ENCODE measurements around the gene TH.
"Not testable (repeated sequence)": the region's sequence is repeated elsewhere in the genome, so short reads cannot be mapped to it uniquely, and the experiment has no call there.

The TH gene

DNA sequence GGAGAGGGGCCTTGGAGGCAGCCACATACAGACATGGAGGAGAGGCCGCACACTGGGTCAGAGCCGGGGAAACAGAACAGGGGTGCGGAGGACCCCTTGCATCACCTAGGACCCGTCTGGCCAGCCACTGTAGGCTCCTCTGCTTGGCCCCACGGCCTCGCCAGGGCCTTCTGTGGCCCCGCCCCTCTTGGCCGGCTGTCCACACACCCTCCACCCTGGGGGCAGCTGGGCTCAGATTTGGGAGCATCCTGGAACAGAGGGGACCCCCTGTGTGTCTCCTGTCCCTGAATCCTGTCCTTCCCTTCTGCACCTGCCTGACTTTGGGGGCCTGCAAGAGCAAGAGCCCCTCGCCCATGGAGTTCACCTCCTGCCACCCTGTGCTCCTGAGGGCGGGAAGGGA, 7.9 kb upstream of the TH start:
- H3K4me3 ChIP-seq (ENCODE audit: insufficient read length, low read depth), result no peak overlapping the region
- DNase-seq (ENCODE audit: low read depth, low spot score), result no peak
- TF ChIP-seq YY1 (IDR thresholded peaks at IDR 0.05; ENCODE audit: insufficient read depth, insufficient read length), result no peak
- TF ChIP-seq SUZ12 (IDR thresholded peaks at IDR 0.05; ENCODE audit: extremely low read depth, insufficient read depth, insufficient read length), result no peak
- TF ChIP-seq ZNF274 (IDR thresholded peaks at IDR 0.05; ENCODE audit: low read depth, low read length), result no peak
- H3K9me3 ChIP-seq (ENCODE audit: insufficient read depth, low read length), result no peaks in the 10 kb centered on the region
- no peaks in the 10 kb centered on the region for H3K36me3 ChIP-seq (ENCODE audit: insufficient read depth, insufficient read length, low read length)
- peaks cover 23% of the 10 kb centered on the region for H3K4me1 ChIP-seq (ENCODE audit: insufficient read depth, insufficient read length)
- H3K27me3 ChIP-seq (ENCODE audit: insufficient read depth, insufficient read length), result no peaks in the 10 kb centered on the region
- no peak overlapping the region for H3K9ac ChIP-seq (ENCODE audit: insufficient read length, low read depth)

DNA sequence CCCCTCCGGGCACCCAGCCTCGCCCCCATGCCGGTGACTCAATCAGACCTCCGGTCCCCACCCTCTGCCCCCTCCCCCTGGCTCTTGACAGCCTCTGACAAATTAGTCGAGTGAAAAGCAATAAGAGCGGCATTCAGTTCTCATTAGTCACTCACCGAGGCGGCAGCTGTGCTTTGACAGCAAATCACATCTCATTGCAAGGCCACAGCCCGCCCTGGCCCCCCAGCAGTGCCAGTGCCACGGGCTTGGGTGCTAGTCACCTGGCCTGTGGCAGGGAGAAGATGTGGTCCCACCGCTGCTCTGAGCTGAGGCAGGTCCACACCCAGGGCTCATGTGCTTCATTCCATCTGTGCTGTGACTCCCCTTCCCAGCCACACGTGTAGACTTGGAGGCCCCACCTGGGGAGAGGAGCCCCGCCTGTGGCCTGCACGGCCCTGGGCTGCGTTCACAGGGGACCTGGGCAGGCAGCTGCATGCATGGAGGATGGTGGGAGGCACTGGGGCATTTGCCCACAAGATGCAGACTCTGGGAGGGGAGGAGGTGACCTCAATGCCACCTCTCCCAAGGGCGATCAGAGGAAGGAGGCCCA, 7.4 kb upstream of the TH start:
- H3K4me3 ChIP-seq (ENCODE audit: insufficient read length, low read depth), result no peak overlapping the region
- no peak for DNase-seq (ENCODE audit: low read depth, low spot score)
- peaks cover 23% of the 10 kb centered on the region for H3K4me1 ChIP-seq (ENCODE audit: insufficient read depth, insufficient read length)
- peak overlapping the region; percentile 36 for H3K9ac ChIP-seq (ENCODE audit: insufficient read length, low read depth)
- no peaks in the 10 kb centered on the region for H3K36me3 ChIP-seq (ENCODE audit: insufficient read depth, insufficient read length, low read length)
- TF ChIP-seq YY1 (IDR thresholded peaks at IDR 0.05; ENCODE audit: insufficient read depth, insufficient read length) (no peak), SUZ12 (IDR thresholded peaks at IDR 0.05; ENCODE audit: extremely low read depth, insufficient read depth, insufficient read length) (no peak), ZNF274 (IDR thresholded peaks at IDR 0.05; ENCODE audit: low read depth, low read length) (no peak)
- no peaks in the 10 kb centered on the region for H3K27me3 ChIP-seq (ENCODE audit: insufficient read depth, insufficient read length)
- H3K9me3 ChIP-seq (ENCODE audit: insufficient read depth, low read length), result no peaks in the 10 kb centered on the region

DNA sequence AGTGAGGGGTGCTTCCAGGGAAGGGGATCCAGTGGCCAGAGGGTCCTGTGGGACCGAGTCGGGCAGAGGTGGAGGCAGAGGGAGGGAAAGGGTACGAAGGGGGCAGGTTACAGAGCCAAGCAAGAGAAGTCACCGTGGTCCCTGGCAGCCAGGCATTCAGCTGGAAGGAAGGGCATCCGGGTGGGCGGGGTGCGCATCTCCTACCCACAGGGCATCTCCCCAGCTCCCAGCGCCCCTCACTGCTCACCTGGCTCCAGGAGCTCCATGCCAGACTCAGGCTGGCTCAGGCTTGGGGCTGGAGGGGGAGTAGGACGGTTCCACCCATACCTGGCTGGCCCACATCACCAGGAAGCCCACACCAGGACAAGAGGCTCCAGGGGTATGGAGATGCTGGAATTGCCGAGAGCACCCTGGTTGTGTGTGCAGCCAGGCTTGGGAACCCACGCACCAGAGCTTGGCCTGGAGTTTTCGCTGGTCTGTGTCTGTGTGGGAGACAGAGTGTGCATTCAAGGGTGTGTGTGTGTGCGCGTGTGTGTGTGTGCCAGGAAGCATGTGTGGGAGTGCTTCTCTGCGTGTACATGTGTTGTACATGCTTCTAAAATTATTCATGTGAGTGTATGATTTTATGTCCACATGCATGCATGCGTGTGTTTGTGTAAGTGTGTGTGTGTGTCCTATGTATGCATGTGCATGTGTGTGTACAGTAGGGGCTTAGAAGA, 6.6 kb upstream of the TH start:
- H3K9ac ChIP-seq (ENCODE audit: insufficient read length, low read depth); H3K36me3 ChIP-seq (ENCODE audit: insufficient read depth, insufficient read length, low read length); H3K9me3 ChIP-seq (ENCODE audit: insufficient read depth, low read length); DNase-seq (ENCODE audit: low read depth, low spot score); H3K4me3 ChIP-seq (ENCODE audit: insufficient read length, low read depth); H3K27me3 ChIP-seq (ENCODE audit: insufficient read depth, insufficient read length): not testable (repeated sequence)
- peaks cover 28% of the 10 kb centered on the region for H3K4me1 ChIP-seq (ENCODE audit: insufficient read depth, insufficient read length)

DNA sequence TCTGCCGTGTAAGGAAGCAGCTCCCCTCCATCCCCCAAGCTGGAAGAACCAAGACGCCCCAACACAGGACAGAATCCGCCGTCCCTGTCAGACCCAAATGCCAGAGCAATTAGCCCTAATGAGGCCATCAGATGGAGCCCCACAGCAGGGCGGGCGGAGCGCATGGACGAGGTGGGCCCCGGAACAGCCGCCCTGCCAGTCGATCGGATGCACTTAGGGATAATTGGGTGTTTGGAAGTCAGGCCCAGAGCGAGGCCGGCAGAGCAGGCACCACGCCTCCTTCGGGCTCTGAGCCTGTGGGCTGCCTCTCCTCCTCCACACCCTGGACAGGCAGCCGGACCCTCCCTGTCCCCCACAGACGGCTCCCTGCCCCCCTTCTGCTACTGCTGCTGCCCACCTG, 5.5 kb upstream of the TH start:
- TF ChIP-seq SUZ12 (IDR thresholded peaks at IDR 0.05; ENCODE audit: extremely low read depth, insufficient read depth, insufficient read length), result no peak
- no peak for TF ChIP-seq ZNF274 (IDR thresholded peaks at IDR 0.05; ENCODE audit: low read depth, low read length)
- TF ChIP-seq YY1 (IDR thresholded peaks at IDR 0.05; ENCODE audit: insufficient read depth, insufficient read length), result no peak
- Histone ChIP-seq H3K36me3 (ENCODE audit: insufficient read depth, insufficient read length, low read length) (no peaks in the 10 kb centered on the region), H3K4me1 (ENCODE audit: insufficient read depth, insufficient read length) (peaks cover 31% of the 10 kb centered on the region), H3K27me3 (ENCODE audit: insufficient read depth, insufficient read length) (no peaks in the 10 kb centered on the region), H3K9ac (ENCODE audit: insufficient read length, low read depth) (no peak overlapping the region), H3K4me3 (ENCODE audit: insufficient read length, low read depth) (no peak overlapping the region), H3K9me3 (ENCODE audit: insufficient read depth, low read length) (no peaks in the 10 kb centered on the region)
- DNase-seq (ENCODE audit: low read depth, low spot score), result no peak

DNA sequence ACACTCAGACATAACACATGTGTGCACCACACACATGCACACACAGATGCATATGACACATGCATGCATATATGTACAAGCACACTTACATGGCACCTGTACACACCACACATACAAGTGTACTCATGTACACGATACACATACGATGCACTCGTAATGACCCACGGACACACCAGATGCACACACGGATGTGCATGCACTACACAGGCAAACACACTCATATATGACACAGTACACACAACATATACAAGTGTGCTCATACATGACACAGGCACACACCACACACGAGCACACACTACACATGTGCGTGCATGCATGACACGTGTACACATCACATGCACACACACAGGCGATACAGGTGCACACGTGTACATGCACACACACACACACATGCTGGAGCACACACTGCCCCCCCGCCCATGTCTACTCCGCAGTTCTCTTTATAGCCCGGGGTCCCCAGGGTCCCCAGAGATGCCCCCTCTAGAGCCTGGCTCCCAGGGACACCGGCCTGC, 4.8 kb upstream of the TH start:
- Histone ChIP-seq H3K36me3 (ENCODE audit: insufficient read depth, insufficient read length, low read length) (no peaks in the 10 kb centered on the region), H3K9me3 (ENCODE audit: insufficient read depth, low read length) (no peaks in the 10 kb centered on the region), H3K27me3 (ENCODE audit: insufficient read depth, insufficient read length) (no peaks in the 10 kb centered on the region), H3K4me3 (ENCODE audit: insufficient read length, low read depth) (no peak overlapping the region), H3K4me1 (ENCODE audit: insufficient read depth, insufficient read length) (peaks cover 32% of the 10 kb centered on the region), H3K9ac (ENCODE audit: insufficient read length, low read depth) (no peak overlapping the region)
- TF ChIP-seq YY1 (IDR thresholded peaks at IDR 0.05; ENCODE audit: insufficient read depth, insufficient read length), result no peak
- no peak for TF ChIP-seq SUZ12 (IDR thresholded peaks at IDR 0.05; ENCODE audit: extremely low read depth, insufficient read depth, insufficient read length)
- TF ChIP-seq ZNF274 (IDR thresholded peaks at IDR 0.05; ENCODE audit: low read depth, low read length), result no peak
- DNase-seq (ENCODE audit: low read depth, low spot score), result no peak

DNA sequence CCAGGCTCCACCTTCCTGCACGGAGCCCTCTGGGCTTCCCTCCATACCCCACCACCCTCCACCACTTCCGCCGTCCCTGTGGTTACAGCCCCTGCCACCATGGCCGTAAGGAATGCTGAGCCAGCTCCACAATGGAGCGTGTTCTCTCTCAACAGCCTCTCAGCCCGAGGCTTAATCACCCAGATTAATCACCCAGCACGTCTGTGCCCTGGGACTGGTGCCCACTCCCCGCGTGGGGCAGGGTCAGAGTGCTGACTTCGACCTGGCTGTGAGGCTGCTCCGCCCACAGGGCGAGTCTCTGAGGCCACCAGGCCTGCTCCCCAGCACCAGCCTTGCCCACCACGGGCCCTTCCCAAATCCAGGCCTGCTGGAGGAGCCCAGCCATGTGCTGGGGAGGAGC, 4.0 kb upstream of the TH start:
- TF ChIP-seq SUZ12 (IDR thresholded peaks at IDR 0.05; ENCODE audit: extremely low read depth, insufficient read depth, insufficient read length) (no peak), YY1 (IDR thresholded peaks at IDR 0.05; ENCODE audit: insufficient read depth, insufficient read length) (no peak), ZNF274 (IDR thresholded peaks at IDR 0.05; ENCODE audit: low read depth, low read length) (no peak)
- no peaks in the 10 kb centered on the region for H3K27me3 ChIP-seq (ENCODE audit: insufficient read depth, insufficient read length)

DNA sequence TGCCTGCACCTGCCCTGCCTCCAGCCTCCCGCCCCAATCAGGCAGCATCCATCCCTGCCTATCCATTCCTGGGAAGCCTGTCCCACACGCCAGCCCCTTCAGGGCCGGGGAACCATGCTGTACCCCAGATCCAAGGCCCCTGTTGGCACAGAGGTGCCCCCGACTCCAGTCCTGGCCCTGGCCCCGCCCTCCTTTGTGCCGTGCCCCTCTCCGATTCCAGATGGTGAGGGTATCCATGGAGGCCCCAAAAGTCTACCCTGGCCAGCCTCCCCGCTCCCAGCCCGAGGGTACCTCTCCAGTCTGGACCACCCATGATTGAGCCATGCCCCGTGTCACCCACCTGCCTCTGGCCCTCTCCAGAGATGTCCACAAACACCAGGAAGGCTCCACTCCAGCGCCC, 2.7 kb upstream of the TH start:
- TF ChIP-seq YY1 (IDR thresholded peaks at IDR 0.05; ENCODE audit: insufficient read depth, insufficient read length), result no peak
- TF ChIP-seq SUZ12 (IDR thresholded peaks at IDR 0.05; ENCODE audit: extremely low read depth, insufficient read depth, insufficient read length), result no peak
- TF ChIP-seq ZNF274 (IDR thresholded peaks at IDR 0.05; ENCODE audit: low read depth, low read length), result no peak
- Histone ChIP-seq H3K4me1 (ENCODE audit: insufficient read depth, insufficient read length) (peaks cover 37% of the 10 kb centered on the region), H3K4me3 (ENCODE audit: insufficient read length, low read depth) (no peak overlapping the region), H3K36me3 (ENCODE audit: insufficient read depth, insufficient read length, low read length) (no peaks in the 10 kb centered on the region), H3K27me3 (ENCODE audit: insufficient read depth, insufficient read length) (no peaks in the 10 kb centered on the region), H3K9me3 (ENCODE audit: insufficient read depth, low read length) (no peaks in the 10 kb centered on the region), H3K9ac (ENCODE audit: insufficient read length, low read depth) (no peak overlapping the region)
- DNase-seq (ENCODE audit: low read depth, low spot score), result no peak

More for the DNA sequence above, 4.0 kb upstream of the TH start:
- H3K9ac ChIP-seq (ENCODE audit: insufficient read length, low read depth), result peak overlapping the region; percentile 9
- no peaks in the 10 kb centered on the region for H3K36me3 ChIP-seq (ENCODE audit: insufficient read depth, insufficient read length, low read length)
- H3K4me1 ChIP-seq (ENCODE audit: insufficient read depth, insufficient read length), result peaks cover 37% of the 10 kb centered on the region
- H3K4me3 ChIP-seq (ENCODE audit: insufficient read length, low read depth), result no peak overlapping the region
- no peak for DNase-seq (ENCODE audit: low read depth, low spot score)
- no peaks in the 10 kb centered on the region for H3K9me3 ChIP-seq (ENCODE audit: insufficient read depth, low read length)
